CD4-positive, alpha-beta T cell treated with Interleukin-15 for 1 hour (primary cell): ENCODE data around the gene CRYGN.

Experiments used
- DNase-seq: peaks from one replicate; pipeline ENCODE4 v3.0.0-alpha.2; 2020

Gene CRYGN

DNA sequence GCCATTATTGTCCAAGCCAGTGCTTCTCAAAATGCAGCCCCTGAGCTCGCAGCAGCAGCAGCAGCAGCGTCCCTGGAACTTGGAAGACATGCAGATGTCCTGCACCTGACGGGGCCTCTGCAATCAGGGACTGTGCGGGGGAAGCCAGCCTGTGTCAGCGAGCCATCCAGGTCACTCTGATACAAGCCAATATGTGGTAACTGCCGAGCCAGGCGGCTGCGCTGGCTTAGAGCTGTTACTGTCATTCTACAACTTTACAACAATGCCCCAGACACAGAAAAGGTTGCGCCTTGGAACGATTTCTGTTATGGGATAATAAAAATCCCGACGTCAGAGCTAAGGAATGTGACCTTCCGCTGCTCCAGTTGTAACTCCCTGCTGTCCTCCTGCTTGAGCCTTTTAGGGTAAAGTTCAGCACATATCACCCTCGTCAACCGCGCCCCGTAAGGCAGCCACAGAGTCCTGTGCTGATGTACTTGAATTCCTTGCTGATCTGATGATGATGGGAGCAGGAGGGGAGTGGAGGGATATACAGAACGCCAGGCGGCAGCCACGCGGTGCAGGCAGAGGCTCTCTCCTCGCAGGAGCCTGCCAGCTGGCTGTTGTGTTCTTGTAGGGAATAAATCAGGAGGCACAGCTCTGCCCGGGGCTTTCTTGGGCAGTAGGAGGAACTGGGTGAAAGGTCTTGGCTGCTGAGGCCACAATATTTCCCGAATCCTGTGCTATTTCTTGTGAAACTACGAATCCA, 20.0 kb upstream of the CRYGN start:
- DNase-seq, result no peak

DNA sequence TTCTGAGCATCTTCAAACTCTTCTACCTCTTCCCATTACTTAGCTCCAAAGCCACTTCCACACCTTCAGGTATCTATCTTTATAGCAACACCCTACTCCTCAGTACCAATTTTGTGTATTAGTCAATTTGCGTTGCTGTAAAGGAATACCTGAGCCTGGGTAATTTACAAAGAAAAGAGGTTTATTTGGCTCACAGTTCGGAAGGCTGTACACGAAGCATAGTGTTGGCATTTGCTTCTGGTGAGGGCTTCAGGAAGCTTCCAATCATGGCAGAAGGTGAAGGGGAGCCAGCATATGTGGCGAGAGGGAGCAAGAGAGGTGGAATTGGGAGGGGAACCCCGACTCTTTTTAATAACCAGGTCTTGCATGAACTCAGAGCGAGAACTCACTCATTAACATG, 17.6 kb upstream of the CRYGN start:
- DNase-seq, result no peak

- no peak for DNase-seq
Measured at GRCh38 chr7:151456782-151457181, 16.8 kb upstream of the CRYGN start.

DNA sequence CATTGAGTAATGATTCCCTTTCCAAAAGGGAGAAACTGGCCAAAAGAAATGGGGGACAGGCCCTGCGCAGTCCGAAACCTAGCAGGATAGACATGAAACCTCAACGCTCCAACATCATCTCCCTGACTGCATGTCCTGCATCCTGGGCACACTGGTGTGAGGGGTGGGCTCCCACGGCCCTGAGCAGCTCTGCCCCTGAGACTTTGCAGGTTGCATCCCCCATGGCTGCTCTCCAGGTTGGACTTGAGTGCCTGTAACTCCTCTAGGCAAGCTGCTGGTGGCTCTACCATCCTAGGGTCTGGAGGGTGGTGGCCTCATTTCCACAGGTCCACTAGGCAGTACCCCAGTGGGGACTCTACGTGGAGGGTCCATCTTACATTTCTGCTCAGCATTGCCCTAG, 16.3 kb upstream of the CRYGN start:
- no peak for DNase-seq

GRCh38 chr7:151455690-151456089, 15.7 kb upstream of the CRYGN start:
- DNase-seq, result no peak

DNA sequence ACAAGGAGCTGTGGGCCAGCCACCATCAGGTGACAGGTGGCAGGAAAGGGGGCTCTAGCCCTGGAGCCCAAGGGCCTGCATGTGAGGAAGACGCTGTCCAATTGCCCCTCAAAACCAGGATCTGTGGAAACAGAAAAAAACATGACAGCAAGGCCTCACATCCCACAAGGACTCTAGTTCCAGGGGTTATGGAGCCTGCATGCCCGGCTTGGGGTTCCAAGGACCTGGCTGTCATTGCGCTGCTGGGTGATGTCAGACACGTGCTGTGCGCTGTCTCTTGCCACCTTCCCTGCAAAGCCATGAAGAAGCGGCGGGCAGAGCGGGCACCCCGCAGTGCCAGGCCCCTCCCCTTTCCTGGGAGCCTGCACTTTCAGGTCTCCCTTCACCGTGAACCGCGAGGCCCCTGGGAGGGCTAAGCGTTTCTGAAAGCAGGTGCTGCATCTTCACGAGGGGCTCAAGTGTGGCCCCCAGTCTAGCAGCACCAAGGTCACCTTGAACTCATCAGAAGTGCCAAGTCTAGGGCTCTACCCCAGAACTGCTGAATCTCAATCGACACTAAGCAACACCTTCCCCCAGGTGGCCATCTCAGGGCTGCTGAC, 15.1 kb upstream of the CRYGN start:
- no peak for DNase-seq

DNA sequence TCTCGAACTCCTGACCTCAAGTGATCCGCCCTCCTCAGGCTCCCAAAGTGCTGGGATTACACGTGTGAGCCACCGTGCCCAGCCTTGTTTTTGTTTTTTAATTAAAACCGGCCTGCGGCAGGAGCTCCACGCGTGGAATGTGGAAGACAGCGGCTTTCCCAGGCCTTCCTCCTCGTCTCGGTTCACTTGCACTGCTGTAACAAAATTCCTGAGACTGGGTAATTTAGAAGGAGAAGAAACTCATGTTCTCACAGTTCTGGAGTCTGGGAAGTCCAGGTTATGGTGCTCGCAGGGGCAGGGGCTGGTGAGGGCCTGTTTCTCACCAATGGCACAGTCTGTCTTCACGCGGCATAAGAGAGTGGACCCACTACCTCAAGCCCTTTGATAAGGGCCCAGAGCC, 14.4 kb upstream of the CRYGN start:
- no peak for DNase-seq

DNA sequence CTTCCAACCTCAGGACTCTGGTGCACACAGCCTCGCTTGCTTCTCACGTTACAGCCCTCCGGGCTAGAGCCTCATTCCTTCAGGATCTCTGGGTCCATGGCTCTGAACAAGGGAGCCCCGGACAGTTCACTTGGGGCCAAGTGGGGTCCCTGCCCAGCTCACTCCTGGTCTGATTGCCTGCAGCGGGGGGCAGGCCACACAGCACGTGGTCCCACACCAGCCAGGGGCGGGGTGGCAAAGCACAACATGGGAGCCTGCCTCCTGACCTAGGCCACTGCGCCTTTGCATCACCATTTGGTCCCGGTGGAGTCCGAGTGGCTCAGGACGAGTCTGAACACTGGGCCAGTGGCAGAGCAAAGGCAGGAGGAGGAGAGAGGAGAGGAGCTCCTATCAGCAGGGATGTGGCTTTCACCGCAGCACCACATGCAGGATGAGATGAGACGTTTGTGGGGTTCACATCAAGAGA, 13.4 kb upstream of the CRYGN start:
- DNase-seq, result no peak

GRCh38 chr7:151452680-151453325, 12.9 kb upstream of the CRYGN start:
- no peak for DNase-seq

GRCh38 chr7:151451626-151452571, 12.0 kb upstream of the CRYGN start:
- no peak for DNase-seq

GRCh38 chr7:151451156-151451555, 11.2 kb upstream of the CRYGN start:
- DNase-seq, result no peak

- no peak for DNase-seq
Measured at GRCh38 chr7:151449990-151450389, 10.0 kb upstream of the CRYGN start.

DNA sequence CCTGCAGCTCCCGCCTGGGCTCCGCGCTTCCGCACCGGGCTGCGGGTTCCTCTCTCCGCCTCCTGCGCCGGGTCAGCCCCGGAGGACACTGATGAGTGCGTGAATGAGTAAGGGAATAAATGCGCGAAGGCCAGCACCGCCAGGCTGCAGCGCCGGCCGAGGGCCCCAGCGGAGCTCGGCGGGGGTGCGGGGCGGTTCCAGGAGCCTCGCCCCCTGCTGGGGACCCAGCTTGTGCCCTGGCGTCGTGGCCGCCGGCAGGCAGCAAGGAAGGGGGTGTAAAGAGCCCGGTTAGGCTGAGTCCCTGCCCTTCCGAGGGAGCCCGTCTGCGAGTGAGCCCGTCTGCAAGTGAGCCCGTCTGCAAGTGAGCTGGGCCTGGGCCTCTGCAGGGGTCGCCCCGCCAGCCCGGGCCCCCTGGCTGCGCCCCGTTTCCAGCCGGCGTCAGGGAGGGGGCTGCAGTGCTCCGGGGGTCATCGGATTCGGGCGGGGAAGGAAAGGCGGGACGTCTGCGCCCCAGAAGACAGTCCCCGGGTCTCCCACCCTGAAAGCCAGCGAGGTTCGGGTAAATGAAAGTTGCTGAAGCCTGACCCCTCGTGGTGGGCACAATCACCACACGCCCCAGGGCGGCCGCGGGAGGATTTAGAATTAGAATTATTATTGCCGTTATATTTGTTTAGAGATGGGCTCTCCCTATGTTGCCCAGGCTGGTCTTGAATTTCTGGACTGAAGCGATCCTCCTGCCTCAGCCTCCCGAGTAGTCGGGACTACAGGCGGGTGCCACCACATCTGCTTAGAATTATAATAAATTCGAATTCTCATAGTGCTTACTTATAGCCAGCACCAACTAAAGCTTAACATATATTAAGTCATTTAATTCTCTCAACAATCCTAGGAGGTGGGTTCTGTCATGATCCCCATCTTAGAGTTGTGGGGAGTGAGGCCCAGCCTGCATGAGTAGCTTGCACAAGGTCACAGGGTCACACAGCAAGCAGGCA, 8.6 kb upstream of the CRYGN start:
- DNase-seq, result peak; percentile 72

DNA sequence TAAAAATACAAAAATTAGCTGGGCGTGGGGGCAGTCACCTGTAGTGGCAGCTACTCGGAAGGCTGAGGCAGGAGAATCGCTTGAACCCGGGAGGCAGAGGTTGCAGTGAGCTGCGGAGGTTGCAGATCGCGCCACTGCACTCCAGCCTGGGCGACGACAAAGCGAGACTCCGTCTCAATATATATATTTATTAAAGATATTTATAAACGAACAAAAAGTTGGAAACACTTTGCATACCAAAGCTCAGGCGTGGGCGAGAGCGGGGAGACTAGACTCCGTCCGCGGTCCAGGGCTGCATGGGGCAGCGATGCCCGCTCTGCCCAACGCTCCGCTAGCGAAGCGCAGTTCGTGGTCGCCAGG, 7.9 kb upstream of the CRYGN start:
- DNase-seq, result no peak

DNA sequence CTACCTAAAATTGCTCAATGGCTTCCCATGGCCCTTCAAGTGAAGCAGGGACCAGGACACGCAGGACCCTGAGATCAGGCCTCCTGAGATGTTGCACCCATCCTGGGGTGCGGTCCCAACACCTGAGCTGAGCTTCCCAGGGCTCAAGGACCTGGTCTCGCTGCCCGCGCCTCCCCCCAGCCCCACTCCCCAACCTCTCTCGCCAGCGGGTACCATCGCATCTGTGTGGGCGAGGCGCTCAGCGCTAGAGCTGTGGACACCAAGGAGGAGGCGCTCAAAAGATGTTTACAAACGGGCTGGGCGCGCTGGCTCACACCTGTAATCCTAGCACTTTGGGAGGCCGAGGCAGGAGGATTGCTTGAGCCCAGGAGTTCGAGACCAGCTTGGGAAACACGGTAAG, 7.4 kb upstream of the CRYGN start:
- DNase-seq, result no peak

DNA sequence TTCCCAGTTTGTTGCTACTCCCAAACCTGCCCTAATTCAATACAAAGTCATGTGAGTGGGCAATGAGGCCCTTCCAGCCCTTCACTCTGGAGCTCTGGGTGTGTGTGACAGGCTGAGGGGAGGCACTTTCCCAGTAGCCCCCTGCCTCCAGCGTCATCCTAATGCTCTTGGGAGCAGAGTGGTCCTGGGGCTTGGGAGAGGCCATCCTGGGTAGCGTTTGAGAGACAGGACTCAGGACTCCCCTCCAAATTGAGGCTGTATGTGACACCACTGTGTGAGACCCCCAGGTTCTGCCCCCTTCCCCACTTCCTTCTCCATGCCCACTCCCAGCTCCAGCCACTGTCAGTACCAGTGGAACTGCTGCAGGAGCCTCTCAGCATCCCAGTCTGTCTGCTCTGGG, 6.5 kb upstream of the CRYGN start:
- DNase-seq, result no peak

GRCh38 chr7:151444632-151445031, 4.7 kb upstream of the CRYGN start:
- no peak for DNase-seq

DNA sequence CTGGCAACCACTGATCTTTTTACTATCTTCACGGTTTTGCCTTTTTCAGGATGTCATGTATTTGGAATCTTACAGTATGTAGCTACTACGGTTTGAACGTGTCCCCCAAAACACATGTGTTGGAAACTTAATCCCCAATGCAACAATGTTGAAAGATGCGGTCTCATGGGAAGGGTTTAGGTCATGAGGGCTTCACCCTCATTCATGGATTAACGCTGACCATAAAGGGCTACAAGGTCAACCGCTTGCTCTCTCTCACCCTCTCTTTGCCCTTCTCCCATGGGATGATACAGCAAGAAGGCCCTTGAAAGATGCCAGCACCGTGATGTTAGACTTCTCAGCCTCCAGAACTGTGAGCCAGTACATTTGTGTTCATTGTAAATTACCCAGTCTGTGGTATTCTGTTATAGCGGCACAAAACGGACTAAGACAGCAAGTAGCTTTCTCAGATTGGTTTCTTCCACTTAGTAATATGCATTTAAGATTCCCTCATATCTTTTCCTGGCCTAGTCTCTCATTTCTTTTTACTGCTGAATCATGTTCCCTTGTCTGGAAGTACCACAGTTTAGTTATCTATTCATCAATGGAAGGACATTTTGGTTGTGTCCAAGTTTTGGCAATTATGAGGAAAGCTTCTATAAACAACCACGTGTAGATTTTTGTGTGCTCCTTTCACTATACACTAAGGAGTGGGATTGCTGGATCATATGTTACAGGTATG, 3.0 kb upstream of the CRYGN start:
- no peak for DNase-seq

DNA sequence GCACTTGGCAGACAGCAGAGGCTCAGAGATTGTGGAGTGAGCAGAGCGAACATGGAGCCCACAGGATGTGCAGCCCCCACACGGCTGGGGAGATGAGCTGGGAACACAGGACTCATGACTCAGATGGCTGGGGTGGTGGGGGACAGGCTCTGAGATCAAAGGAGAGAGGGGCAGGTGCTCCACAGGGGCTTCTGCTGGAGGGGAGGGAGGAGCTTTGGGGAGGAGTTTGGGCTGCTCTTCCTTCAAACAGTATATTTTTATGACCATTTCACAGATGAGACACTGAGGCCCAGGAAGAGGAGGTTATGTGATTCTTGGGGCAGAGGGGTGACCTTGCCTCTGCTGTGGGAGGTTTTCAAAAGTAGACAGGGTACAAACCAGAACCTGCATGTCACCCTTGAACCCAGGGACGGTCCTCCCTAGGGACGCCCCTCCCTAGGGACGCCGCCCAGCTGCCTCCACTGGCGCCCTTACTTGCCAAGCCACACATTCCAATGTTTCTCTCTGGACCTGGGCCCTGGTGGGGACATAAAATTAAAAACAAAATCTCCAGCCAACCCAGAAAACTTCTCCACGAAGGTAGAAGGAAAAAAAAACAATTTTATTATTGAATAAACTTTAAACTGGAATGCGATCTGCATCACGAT, 981 bp upstream of the CRYGN start:
- peak; percentile 33 for DNase-seq

DNA sequence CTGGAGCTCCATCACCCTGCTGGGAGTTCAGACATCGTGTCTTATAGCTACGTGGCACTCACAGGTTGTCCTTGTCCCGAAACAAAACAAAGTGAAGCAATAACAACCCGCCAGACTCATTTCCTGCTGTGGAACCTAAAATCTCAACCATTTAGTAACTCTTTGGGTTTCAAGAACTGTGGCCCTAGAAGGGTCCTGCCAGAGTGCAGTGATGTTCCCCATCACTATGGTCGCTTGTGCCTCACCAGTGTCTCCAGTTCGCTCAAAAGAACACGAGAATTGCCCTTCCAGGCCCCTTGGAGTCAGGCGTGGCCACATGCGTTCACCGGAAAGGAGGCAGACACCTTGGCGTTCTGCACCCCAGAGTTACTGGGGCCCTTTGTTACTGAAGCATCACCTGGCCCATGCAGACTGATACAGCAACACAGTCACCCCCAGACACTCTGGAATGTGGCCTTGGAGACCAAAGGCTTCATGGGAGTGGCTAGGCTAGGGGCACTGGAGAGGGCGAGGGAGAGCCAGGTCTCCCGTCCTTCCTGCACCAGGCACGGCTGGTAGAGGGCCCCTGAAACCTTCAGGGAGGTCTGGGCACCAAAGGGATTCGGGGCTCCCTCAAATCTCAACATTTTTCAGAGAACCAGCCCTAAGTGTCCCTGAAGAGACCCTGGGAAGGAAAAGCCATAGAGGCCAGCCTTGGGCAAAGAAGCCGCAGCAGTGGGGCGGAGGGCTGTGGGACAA, 908 bp downstream of the CRYGN start:
- DNase-seq, result no peak
